HG03159 (cell line): ENCODE measurements around the gene TIMM44.

Experiments
- ATAC-seq: cut with Tn5 transposase; IDR thresholded peaks from one replicate; pipeline ENCODE4 v1.9.1; 2021; ENCODE audit warnings: mild to moderate bottlenecking, moderate library complexity; ENCODE audit not compliant: unreplicated experiment

The TIMM44 gene

DNA sequence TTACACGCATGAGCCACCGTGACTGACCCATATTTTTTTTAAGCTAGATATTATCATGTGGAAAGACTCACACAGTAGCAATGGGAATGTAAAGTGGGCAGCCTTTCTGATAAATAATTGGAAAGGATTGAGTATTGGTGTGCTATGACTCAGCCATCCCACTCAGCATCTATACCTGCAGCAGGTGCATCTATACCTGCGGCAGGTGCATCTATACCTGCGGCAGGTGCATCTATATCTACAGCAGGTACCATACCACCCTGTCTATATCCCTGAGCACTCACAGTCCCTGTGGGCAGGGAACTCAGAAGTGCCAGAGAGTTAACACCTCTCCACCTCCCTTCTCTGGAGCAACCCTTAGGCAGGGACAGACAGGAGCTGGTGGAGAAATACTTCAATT, 60.4 kb downstream of the TIMM44 start:
- ATAC-seq = no peak

DNA sequence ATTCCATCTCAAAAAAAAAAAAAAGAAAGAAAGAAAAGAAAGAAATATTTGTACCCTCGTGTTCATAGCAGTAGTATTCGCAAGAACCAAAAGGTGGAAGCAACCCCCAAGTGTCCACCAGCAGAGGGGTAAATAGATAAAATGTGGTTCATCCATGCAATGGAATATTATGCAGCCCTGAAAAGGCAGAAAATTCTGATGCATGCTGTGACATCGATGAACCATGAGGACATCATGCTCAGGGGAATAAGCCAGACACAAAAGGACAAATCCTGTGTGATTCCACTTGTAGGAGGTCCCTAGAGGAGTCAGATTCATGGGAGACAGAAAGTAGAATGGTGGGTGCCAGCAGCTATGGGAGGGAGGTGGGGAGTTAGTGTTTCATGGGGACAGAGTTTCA, 61.6 kb downstream of the TIMM44 start:
- no peak for ATAC-seq

DNA sequence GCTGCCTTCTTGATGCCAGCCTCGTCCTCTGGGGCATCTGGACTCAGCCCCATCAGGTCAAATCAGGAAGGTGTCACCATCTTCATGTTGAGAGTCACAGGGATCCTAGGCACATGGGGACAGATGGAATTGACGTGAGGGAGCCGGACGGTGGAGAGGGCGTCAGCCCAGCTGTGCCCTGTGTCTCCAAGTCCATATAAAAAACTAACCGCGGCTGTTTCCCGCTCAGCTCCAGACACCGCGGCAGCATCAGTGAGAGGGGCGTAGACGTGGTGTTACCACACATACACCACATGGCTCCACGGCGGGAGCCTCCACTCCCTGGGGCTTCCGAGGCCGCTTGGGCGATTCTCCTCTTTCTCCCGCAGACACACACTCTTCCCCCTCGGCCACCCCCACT, 63.6 kb downstream of the TIMM44 start:
- ATAC-seq = no peak

DNA sequence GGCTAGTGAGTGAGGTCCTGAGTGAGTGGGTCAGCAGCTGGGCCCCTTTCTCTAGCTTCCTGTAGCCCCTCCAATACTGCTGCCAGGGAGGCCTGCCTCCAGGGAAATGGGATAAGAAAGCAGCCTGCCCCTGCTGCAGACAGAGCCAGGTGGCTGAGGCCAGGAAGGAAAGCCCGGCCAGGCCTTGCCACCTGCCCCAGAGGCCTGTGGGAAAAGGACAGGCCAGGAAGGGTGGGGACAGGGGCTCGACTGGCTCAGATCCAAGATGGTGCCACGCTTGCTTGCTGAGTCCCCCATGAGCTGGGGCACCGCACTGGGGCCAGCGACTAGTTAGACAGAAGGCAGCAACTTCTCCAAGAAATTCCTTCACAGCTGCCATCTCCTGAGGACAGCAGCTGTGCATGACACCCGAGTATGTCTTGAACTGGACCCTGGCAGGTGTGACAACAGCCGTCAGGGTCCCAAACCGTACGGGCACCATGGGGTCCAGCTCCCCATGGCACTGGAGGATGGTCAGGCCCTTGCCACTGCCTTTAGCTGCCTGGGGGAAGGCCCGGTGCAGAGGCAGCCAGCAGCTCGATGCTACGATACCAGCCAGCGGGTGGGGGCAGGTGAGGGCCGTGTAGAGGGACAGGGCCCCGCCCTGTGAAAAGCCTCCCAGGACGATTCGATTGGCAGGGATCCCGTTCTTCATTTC, 64.2 kb downstream of the TIMM44 start:
- ATAC-seq = no peak

DNA sequence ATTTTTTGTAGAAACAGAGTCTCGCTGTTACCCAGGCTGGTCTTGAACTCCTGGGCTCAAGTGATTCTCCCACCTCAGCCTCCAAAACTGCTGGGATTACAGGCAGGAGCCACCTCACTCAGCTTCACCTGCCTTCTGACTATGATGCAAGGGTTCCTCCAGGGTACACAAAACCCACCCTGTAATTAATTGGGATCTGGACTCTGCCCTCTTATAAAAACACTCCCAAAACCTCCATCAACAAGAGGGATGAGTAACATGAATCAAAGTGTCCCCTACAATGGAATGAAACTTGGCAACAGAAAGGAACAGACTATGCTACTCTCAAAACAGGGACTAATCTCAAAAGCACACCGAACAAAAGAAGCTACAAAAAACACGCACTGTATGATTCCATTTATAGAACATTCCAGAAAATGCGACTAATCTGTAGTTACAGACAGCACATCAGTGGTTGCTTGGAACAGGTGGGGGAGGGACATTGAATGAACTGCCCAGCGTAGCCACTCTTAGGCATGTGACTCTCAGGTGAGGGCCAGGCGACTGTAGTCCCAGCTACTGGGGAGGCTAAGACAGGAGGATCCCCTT, 66.1 kb downstream of the TIMM44 start:
- no peak for ATAC-seq
